Measurements from ENCODE around the gene RGS14.

- no peak for TF ChIP-seq CTCF (IDR thresholded peaks at IDR 0.05)
- TF ChIP-seq POLR2A (IDR thresholded peaks at IDR 0.05): no peak
These were observed 47.0 kb downstream of the RGS14 start for GRCh38 chr5:177404641-177405179.
